SKM-1 treated with dmso at 0.1 percent for 144 hours (cell line): ENCODE results near the gene RNASET2.

Experiments
- DNase-seq: peaks from one replicate; lab custom pipeline; 2025; ENCODE audit not compliant: unreplicated experiment; lab: John Stamatoyannopoulos, UW

RNASET2 gene

GRCh38 chr6:166970091-166970490, 13.7 kb upstream of the RNASET2 start:
- DNase-seq, result no peak

DNA sequence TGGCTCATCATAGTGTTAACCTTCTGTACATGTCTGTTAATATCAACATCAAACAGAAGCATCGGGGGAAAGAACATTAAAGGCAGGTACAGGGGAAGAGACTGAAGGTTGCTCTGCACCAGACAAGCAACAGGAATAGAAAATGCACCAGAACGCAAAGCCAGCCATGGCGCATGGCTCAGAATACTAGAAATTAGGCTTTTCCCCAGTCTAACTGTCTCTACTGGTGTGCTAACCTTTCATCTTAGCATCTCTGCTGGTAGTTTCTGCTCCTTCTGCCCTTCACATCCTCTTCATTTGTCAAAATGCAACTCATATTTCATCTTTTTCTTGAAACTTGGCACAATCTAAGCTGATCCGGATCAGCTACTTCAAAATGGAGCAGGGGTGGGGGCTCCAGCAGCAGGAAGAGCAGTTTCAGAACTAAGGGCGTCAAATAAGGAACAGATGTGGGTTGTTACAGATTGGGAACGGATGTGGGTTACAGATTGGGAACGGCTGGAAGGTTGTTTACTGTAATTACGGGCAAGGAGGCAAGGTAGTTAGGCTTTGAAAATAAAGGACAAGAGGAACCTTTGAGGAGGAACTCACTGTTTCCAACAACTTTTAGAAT, 13.1 kb upstream of the RNASET2 start:
- no peak for DNase-seq

- no peak for DNase-seq
Observed at GRCh38 chr6:166966268-166966667, 9.9 kb upstream of the RNASET2 start.

DNA sequence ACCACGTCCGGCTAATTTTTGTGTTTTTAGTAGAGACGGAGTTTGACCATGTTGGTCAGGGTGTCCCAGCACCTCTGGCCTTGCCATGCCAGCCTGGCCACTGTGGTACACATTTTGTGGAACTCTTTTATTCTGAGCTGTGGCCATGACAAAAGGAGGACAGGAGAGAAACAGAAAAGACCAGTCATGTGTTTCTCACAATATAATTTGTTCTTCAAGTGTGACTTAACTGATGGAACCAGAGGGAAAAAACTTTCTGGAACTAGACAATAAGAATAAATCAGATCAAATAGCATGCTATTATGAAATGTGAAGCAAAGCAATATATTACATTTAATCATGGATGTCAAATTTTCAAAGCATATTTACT, 4.2 kb upstream of the RNASET2 start:
- DNase-seq, result no peak

DNA sequence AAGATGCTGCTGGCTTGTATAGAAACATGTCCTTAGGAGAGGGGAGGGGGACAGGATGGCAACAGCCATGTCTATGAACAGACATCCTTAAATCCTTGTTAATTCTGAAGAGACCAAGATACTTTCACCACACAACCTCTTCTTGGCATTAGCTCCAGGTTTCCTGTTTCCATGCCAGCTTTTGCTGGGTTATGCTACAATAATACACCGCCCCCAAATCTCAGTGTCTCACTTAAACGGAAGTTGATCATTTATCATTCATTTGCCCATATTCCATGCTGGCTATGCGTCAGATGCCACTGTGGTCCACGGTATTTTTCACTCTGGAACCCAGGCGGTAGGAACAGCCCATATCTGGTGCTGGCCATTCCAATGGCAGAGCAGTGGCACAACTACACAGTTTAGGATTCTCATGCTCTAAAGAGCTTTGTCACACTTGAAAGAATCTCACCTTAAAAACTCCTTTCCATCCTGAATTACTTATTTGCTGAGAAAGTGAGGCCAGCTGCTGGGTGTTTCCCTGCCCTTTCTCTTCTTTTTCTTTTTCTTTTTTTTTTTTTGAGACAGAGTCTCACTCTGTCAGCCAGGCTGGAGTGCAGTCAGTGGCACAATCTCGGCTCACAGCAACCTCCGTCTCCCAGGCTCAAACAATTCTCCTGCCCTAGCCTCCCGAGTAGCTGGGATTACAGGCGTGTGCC, 3.7 kb upstream of the RNASET2 start:
- DNase-seq, result no peak

DNA sequence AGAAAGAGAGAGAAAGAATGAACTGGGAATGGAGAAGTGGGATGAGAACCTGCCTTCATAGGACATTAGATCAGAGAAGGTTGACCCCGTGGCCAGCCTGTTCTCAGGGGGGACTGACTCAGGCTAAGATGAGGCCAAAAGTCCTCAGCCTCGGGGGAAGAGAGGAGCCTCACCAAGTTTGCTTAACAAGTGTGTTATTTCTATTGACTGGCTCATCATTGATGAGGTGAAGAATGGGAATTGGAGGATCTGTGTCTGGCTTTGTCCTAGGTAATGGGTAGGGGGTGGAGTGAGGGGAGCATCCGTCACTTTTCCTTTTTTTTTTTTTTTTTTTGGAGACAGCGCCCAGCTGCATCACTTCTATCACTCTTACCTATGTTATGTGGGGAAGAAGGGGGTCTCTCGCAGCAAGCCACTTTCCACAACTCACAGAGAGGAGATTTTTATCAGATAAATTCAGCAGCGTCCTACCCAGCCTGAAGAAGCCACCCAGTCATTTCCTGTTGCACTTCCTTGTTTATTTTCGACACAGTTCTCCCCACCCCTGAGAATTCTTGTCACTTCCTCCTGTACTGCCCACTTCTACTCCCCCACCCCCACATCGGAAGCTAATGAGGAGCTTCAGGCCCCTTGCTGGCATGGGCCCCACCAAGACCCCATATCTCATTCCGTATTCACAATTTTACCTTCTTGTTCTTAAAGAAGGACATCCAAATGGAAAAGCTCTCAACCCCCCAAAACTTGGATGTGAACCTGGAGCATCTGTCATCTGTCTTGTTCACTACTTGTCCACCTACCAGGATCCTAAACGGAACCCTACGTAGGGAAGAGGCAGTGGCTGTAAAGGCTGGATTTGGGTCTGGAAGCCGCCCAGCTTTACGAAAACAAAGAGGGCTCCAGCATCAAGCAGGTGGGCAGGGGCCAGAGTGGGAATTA, 2.8 kb upstream of the RNASET2 start:
- peak; percentile 83 for DNase-seq

- DNase-seq, result no peak
Observed at GRCh38 chr6:166957805-166958076, 1.4 kb upstream of the RNASET2 start.

DNA sequence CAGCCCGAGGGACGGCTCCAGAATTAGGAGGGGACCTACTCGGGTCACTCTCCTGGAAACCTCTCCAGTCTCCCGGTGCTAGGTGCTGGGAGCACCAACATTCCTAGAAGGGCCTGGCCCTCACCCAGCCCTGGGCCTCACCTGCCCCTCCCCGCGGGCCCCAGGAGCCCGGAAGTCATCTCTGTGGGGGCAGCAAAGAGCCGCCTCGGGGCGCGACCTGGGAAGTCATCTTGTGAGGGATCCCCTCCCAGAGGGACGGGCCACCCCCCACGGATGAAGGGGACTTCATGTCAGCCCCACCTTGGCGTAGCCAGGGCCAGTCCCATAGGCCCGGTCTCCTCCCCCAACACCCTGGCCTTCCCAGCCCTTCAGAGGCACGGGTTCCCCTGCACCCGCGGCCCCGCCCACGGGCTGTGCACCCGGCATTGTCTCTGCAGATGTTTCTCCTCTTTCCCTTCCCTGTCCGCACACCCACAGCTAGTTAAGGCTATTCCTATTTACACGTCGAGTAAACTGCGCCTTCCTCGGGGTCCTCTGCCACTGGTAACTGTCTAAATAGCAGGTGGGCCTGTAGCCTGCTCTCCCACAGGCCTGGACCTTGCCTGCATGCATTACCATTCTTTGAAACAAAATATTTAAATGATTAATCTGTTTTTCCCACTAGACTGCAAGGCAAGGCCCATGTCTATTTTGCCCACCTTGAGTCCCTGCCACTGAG, 896 bp upstream of the RNASET2 start:
- DNase-seq, result peak; percentile 29

- DNase-seq, result no peak
Observed at GRCh38 chr6:166955865-166956443, 396 bp downstream of the RNASET2 start.

- peak; percentile 83 for DNase-seq
Observed at GRCh38 chr6:166955121-166955864, 1.1 kb downstream of the RNASET2 start.

DNA sequence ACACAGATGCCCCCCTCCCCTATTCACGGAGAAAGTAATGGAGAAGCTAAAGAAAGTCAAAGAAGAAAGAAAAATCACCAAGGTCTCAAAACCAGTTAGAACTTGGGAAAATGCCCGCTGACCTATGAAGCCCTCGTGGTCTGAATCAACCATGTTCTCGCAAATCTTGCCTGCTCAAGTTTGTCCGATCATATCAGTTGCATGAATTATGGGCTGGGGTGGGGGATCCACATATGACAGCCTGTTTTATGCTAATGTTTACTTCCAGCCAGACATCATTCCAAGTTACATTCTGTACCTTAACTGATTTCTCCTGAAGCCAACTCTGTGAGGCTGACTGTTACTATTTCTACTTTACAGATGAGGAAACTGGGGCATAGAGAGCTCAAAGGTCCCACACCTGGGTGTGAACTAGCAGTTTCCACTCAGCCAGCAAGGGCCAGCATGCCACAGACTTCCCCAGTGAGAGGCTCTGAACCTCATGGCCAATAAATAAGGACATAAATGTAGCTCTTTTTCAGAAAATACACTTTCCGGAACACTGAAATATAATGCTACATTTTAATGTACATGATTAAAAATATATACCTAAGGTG, 2.1 kb downstream of the RNASET2 start:
- DNase-seq, result no peak

DNA sequence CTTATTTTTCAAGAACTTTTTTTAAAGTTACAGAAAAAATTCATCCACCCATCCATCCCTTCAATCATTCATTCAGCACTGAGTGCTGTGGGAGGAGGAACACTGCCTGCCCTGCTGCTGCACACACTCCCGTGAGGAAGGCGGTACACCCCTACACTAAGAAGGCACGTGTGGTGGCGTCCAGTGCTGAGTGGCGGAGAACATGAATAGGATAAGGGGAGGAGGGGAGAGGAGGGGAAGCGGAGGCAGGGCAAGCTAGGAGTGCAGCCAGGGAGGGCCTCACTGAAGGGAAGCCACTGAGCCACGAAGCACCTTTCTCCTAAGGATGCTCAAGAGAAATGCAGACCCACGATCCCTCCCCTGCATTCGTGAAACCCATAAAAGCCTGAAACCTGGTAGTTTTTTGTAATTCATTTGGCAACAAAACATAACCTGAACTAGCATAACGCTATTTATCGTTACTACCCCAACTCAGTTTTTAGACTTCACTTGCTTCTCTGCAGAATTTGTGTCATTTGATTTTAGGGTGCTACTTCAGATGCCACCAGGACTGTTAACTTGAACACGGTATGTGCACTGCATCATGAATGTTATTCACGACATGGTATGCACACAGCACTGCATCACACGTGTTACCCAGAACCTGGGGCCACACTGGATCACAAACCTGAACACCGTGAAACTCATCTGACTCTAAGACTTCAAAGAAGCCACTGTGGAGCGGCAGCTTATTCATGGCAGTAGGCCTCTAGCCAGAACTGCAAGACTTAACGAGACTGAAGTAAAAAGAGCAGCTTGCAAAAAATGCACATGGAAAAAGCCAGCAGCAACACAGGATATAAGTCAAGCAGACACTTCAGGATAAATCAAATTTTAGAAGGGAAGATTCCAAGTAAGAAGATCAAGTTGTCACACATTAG, 3.5 kb downstream of the RNASET2 start:
- no peak for DNase-seq

DNA sequence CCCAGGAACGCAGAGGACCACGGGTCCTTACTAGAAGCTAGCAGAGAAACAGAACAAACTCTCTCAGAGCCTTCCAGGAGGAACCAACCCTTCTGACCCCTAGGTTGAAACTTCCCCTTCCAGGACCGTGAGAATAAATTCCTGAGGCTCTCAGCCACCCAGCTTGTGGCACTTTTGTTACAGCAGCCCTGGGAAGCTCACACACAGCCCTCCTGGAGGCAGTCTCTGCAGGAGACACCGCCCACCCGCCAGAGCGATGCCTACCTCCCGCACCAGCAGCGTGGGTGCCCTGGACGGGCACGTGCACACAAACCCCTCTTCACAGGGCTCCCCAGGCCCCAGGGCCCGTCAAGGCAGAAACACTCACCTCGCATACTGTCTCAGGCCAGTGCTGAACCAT, 4.2 kb downstream of the RNASET2 start:
- DNase-seq, result peak; percentile 6

DNA sequence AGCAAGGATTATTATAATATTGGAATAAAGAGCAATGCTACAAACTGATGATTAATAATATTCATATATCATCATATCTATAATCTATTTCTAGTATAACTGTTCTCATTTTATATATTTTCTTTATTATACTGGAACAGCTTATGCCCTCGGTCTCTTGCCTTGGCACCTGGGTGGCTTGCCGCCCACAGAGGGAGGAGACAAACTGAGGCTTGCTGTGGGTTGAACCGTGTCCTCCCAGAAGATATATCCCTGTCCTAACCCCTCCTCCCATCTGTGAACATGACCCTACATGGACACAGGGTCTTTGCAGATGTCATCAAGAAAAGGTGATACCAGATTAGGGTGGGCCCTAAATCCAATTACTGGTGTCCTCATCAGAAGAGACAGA, 4.7 kb downstream of the RNASET2 start:
- no peak for DNase-seq

GRCh38 chr6:166950892-166951669, 5.3 kb downstream of the RNASET2 start:
- peak; percentile 8 for DNase-seq

DNA sequence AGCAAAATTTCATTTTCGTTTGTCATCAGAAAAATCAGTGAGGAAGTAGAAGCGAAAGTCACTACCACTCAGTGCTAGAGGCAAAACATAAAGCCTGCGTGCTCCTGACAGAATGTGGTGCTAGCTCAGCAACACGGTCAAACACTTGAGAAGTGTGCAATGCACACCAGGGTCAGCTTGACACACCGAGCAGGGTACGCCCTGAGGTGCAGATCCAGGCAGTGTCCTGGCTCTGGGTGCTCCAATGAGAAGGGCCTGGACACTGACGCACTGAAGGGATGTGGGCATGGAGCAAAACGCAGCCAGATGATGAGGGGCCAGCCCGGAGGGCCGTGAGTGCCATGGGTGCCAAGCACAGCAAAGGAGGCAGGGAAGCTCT, 5.9 kb downstream of the RNASET2 start:
- no peak for DNase-seq

DNA sequence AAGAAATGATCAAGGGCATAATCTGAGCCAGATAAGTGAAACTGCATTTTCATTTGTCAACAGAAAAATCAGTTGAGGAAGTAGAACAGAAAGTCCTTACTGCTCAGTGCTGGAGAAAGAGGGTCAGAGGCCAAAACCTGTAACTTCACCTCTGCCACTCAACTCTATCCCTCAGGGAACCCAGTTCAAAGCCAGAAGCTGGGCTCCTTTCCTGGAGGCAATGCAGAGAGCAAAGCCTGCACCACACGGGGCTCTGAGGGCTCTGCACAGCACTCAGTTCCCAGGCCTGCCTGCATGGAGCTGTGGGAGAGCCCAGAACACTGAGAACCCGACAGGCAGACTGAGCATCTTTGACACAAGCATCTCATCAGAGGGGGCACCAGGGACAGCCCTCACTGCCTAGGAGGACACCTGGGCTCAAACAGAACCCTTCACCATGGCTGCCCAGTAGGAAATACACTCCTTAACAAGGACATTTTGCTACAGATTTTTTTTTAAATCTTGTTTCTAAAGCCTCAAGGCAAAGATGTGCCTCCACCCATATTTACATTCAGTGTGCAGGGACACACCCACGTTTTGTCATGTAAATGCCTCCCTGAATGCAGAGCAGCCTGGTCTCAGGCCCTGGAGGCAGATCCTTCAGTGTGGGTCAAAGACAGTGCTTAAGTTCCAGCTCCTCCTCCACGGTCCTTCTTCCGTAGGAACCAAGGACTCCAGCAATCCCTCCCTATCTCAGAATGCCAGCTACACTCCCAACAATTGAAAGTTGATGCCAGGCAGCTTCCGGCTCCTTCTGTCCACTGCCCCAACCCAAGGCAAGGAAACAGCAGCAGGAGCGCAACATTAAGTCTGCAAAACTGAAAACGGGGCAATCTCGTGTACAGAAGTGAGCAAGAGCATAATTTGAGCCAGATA, 6.6 kb downstream of the RNASET2 start:
- DNase-seq, result no peak
